AG09319 (cell line): Measurements from ENCODE around the gene KISS1.

Source experiments
- DNase-seq: peaks from one replicate; pipeline ENCODE4 v3.0.0-alpha.2; 2010; ENCODE audit warnings: low read depth; ENCODE audit errors: extremely low read depth
- CTCF ChIP-seq: IDR thresholded peaks from 2 replicates; pipeline ENCODE4 v1.5.1; 2011; ENCODE audit warnings: low read depth, mild to moderate bottlenecking, inconsistent platforms, low read length, moderate library complexity

The KISS1 gene

GRCh38 chr1:204152310-204153044 is 43.8 kb downstream of the KISS1 start:
- DNase-seq: no peak
- TF ChIP-seq CTCF: no peak

DNA sequence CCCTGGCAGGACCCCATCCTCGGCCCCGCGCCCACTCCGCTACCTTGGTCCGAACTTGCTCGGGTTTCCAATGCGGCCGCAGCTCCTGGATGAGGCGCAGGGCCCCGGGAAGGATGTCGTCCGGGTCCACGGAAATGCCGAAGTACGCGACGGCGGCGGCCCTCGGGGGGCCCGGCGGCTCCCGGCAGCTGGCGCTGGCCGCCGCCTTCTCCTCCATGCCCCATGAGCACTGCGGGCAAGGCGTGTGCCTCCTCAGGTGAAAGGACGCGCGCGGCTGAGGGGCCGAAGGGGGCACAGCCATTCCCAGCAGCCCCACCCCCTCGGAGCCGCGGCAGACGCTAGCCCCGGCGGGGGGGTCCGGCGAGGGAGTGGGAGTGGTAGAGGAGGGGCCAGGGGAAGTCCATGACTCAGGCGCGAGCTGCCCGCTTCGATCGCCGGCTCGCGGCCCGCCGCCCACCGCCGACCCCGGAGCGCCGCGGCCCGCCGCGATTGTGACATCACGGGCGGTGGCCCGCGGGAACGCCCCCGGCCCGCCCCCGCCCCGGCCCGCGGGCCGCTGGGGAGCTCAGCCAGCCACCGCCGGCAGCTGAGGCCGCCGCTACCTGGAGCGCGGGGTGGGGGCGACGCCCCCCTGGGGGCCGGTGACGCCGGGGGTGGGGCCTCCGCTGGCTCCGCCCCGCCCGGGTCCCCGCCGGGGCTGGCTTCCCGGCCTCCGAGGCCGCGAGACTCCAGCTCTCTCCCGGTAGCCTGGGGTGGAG is 44.6 kb downstream of the KISS1 start, which contains the start of gene ETNK2:
ETNK2 (minus strand) TSS at position 493 of the 758 bp plus-strand sequence; CDS start at position 301, 192 bp downstream.
- DNase-seq: no peak
- TF ChIP-seq CTCF: no peak

GRCh38 chr1:204150702-204151551 is 45.4 kb downstream of the KISS1 start:
- TF ChIP-seq CTCF: no peak
- DNase-seq: no peak

- no peak for TF ChIP-seq CTCF
- no peak for DNase-seq
These were observed 46.4 kb downstream of the KISS1 start for GRCh38 chr1:204149635-204150565.

DNA sequence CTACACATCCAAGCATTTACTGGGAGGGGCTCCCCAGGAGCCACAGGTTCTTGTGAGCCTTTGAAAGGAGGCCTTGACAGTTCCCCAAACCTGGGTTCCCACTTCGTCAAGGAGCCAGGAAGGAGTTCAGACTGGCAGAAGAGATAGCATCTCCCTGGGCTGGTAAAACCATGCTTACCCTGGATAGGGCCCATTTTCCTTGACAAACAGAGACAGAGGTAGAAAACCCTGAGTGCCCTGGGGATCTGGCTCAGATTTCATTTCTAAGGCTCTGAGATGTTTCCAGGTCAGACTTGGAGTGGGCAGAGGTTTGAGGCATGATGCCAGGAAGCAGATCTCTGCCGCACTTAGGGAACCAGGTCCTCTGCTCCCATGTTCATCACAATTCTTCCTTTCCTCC is 47.2 kb downstream of the KISS1 start:
- DNase-seq: no peak
- TF ChIP-seq CTCF: no peak
